WI38 (cell line): ENCODE measurements around the gene ZNF398.

Source experiments
- H3K4me3 ChIP-seq: 2 replicates; pipeline ENCODE4 v1.5.1; 2011; ENCODE audit warnings: low read depth, mild to moderate bottlenecking, control low read depth, low read length
- TF ChIP-seq, protein P1 (sequence below): IDR thresholded peaks from 2 replicates; pipeline ENCODE4 v1.5.1; 2012; ENCODE audit warnings: low read depth, mild to moderate bottlenecking, control low read depth, low read length

The ZNF398 gene

GRCh38 chr7:149197675-149198074, 50.4 kb downstream of the ZNF398 start:
- TF ChIP-seq, protein P1, sequence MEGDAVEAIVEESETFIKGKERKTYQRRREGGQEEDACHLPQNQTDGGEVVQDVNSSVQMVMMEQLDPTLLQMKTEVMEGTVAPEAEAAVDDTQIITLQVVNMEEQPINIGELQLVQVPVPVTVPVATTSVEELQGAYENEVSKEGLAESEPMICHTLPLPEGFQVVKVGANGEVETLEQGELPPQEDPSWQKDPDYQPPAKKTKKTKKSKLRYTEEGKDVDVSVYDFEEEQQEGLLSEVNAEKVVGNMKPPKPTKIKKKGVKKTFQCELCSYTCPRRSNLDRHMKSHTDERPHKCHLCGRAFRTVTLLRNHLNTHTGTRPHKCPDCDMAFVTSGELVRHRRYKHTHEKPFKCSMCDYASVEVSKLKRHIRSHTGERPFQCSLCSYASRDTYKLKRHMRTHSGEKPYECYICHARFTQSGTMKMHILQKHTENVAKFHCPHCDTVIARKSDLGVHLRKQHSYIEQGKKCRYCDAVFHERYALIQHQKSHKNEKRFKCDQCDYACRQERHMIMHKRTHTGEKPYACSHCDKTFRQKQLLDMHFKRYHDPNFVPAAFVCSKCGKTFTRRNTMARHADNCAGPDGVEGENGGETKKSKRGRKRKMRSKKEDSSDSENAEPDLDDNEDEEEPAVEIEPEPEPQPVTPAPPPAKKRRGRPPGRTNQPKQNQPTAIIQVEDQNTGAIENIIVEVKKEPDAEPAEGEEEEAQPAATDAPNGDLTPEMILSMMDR = no peak
- no peak overlapping the region for H3K4me3 ChIP-seq

GRCh38 chr7:149198161-149198816, 51.0 kb downstream of the ZNF398 start:
- no peak overlapping the region for H3K4me3 ChIP-seq
- TF ChIP-seq, protein P1 = no peak

GRCh38 chr7:149199234-149199995, 52.2 kb downstream of the ZNF398 start:
- TF ChIP-seq, protein P1 = no peak
- H3K4me3 ChIP-seq = no peak overlapping the region

- TF ChIP-seq, protein P1 = no peak
- H3K4me3 ChIP-seq = no peak overlapping the region
These were observed 55.6 kb downstream of the ZNF398 start for GRCh38 chr7:149202831-149203231.

- TF ChIP-seq, protein P1 = no peak
- no peak overlapping the region for H3K4me3 ChIP-seq
These were observed 58.6 kb downstream of the ZNF398 start for GRCh38 chr7:149205690-149206381.

DNA sequence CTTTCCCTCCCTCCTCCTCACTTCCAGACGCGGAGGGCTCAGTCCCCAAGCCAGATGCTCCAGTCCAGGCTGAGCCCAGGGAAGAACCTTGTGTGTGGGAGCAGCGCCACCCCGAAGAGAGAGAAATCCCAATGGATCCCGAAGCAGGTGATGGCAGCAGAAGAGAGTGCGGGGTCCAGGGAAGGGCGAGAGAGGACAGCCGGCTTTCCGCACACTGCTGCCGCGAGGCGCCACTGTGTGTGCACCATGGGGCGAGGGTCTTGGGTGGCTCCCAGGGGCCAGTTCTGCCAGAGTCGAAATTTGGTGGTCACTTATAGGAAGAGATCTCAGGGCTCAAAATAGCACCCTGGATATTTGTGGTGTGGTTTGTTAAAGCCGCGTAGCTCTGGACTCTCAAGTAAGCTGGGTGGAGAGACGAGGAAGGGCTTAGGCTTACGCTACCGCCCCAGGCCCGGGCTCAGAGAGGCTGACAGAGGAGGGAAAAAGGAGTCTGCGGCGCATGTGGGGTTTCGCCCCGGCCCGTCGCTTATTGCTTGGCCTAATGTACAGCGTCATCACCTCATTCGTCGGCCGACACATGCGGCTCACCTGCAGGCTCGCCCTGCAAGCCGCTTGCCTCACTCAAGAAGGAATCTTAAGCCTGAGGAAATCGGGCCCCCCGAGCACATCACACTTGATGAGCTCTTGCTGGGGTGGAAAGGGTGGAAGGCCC, 60.2 kb downstream of the ZNF398 start:
- TF ChIP-seq, protein P1 = no peak

More for the DNA sequence above, 60.2 kb downstream of the ZNF398 start:
- no peak overlapping the region for H3K4me3 ChIP-seq
